HG02759 (cell line): ENCODE data around the gene KCNJ9.
"Not testable (repeated sequence)": the region's sequence is repeated elsewhere in the genome, so short reads cannot be mapped to it uniquely, and the experiment has no call there.

Experiments
- ATAC-seq: cut with Tn5 transposase; IDR thresholded peaks from one replicate; pipeline ENCODE4 v1.9.1; 2021; ENCODE audit warnings: mild to moderate bottlenecking, moderate library complexity; ENCODE audit not compliant: unreplicated experiment

The KCNJ9 gene

DNA sequence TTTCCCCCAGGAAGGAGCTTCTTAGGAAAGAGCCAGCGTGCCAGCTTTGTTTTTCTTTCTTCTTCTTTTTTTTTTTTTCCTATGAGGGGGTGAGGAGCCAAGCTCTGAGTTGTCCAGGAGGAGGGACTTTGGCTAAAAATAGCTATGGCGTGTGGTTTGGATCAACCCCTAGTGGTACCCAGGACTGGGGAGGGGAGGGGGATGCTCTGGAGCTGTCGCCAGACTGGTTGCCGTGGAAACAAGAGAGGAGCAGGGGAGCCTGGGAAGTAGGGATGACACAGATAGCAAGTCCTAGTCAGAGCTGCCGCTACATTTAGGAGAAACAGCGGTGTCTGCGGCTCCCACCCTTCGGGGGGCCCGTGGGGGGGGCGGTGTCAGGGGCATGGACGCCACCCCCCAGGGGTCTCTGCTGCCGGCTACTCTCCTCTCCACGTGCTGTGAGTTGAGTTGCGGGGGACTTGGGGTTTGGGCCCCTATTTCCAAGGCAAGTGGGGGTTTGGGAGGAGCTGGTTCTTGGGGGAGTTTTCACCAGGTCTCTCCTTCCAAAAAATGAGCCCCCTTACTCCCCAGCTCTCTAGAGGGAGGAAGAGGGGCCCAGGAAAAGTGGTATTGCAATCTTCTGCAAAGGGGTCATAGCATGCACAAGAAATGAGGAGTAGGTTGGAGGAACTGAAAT, at the start of gene KCNJ9:
Gene KCNJ9 (plus strand): TSS at position 278 of the 676 bp plus-strand sequence. CDS start 2,493 bp downstream, outside the sequence.
- no peak for ATAC-seq

DNA sequence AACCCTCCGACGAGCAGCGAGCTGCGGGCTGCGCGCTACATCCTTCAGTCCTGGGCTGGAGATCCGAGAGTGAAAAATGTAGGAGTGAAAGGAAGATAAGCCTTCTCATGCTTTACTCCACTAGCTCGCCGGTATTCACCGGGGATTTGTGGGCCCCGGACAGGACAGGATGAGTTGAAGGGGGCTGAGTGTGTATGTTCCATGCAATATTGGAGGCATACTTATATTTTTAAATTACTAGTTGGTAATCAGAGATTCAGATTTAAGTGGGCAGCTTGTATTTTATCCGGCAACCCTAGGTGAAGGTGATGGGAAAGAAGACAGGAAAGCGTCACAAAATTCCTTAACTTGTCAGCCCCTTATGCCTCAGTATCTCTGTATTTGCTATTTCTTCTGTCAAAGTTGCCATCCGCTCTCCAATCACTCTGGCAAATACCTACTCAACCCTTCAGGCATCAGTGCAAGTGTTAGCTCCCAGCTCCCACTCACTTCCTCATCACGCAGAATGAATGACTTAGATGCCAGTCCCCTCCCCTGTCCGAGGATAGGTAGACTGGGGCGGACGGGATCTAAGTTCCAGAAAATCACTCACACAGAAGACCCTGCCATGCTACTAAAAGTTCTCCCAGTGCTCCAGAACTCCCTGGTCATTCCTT, 49.0 kb upstream of the KCNJ9 start:
- no peak for ATAC-seq

- no peak for ATAC-seq
These were observed 40.9 kb upstream of the KCNJ9 start for GRCh38 chr1:160040476-160040875.

GRCh38 chr1:160043543-160043942, 37.8 kb upstream of the KCNJ9 start:
- ATAC-seq: no peak

DNA sequence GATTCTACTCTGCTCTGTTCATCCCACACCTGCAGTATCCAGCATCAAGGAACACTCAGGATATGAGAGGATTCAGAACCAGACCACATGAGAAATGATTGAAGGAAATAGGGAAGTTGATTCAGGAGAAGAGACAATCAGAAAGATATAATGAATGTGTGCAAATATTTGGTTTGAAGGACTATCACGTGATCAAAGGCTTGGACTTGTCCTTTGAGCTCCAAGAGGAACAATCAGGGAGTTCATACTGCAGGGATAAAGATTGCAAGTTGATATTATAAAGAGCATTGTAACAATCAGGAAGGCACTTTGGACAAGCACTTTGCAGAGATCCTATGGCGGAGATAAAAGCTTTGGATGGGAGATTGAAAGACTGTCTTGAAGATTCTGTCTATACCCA, 35.7 kb upstream of the KCNJ9 start:
- no peak for ATAC-seq

GRCh38 chr1:160046494-160047110, 34.7 kb upstream of the KCNJ9 start:
- peak; percentile 85 for ATAC-seq

- peak; percentile 29 for ATAC-seq
These were observed 34.0 kb upstream of the KCNJ9 start for GRCh38 chr1:160047111-160047991.

DNA sequence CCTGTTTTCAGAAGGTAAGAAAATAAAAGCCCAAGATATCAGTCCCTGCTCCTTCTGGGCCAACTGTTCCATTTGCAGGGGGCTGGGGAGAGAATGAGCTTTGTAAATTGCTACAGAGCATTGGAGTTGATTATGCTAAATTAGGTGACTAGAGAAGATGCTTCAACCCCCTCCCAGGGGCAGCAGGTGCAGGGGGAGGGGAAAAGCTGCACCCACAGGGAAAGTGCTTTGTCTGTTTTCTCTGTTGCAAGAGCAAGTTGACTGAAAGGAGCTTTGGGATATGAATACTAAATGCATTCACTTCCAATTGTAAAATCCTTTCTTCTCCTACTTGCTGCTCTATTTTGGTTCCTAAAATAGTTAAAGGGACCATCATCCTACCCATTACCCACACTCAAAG, 33.0 kb upstream of the KCNJ9 start:
- ATAC-seq: no peak

DNA sequence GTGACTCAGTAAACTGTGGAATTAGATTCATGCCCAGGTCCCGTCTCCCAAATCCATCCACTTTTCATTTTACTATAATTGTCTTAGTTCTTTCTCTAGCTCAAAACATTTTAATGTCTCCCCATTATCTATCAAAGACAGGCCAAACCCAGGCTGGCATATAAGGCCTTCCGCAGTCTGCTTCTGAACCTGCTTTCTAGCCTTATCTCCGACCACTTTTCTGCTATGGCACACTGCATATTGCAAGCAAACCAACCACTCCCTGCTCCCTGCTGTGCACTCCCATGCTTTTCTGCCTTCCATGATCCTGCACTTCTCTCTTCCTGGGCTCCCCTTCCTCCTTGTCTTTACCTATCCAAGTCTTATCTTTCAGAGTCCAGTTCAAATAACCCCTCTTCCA, 32.2 kb upstream of the KCNJ9 start:
- ATAC-seq: no peak

- not testable (repeated sequence) for ATAC-seq
These were observed 31.2 kb upstream of the KCNJ9 start for GRCh38 chr1:160050182-160050581.

DNA sequence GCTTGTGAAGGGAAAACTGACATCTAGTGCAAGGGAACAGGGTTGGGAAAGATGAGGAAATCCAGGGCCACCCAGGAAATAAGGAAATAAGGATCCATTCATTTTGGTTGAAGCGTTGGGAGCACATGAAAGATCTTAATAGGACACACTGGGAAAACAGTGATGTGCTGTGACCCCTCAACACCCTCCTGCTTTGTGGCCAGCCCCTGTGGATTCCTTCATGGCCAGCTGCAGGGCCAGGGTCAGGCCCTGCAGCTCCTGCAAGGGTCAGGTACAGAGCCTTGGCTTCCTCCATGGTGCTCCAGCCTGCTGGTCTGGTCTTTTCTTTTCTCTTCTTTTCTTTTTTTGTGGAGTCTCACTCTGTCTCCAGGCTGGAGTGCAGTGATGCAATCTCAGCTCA, 30.7 kb upstream of the KCNJ9 start:
- ATAC-seq: no peak

DNA sequence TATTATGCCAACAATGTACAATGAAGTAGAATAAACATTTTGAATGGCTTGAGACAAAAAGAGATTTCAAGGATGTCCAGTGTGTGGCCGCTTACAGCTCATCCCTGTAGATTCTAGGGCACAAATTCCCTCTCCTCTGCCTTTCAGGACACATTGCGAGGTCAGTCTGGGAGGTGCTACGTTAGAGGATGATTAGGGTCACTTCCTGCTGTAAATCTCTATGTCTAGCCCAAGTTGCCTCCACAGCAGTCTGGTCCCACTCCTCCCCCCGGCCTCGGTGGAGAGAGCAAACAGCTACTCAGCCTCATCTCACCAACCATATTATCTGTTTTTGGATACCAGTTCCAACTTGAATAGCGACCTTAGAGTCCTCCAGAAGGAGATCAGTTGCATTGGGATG, 28.4 kb upstream of the KCNJ9 start:
- no peak for ATAC-seq

DNA sequence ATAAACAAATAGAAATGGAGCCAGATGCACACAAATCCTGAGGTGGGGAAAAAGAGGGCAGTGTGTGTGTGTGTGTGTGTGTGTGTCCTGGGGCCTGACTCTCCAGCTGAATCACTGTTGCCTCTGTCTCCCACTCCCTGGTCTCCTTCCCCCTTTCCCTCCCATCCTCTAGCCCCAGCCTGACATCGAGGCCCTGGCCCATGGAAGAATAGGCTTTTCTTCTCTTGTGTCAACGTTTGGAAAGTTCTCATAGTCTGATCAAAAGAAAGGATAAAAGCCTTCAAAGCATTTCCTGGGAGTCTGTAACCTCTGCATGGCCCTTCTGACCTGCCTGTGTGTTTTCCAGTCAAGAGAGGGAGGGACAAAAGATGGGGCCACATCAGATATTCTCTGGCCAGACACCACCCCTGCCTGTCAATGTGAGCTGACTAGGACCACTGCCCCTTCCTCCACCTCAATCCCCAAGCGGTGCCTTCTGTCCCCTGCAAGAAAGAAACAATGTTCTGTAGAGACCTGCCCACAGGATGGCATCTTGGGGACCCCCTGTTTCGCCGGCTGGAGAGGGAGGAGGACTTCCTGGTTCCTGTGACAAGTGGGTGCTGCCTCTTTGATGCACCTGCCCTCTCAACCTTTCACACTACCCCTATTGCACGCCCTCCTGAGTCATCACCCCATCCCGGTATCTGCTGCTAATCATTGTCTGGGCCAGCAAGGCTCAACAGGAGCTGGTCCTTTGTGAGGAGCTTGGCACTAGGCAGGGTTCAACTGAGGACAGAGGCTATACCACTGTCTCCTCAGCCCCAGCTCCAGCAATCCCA, 27.6 kb upstream of the KCNJ9 start:
- no peak for ATAC-seq

DNA sequence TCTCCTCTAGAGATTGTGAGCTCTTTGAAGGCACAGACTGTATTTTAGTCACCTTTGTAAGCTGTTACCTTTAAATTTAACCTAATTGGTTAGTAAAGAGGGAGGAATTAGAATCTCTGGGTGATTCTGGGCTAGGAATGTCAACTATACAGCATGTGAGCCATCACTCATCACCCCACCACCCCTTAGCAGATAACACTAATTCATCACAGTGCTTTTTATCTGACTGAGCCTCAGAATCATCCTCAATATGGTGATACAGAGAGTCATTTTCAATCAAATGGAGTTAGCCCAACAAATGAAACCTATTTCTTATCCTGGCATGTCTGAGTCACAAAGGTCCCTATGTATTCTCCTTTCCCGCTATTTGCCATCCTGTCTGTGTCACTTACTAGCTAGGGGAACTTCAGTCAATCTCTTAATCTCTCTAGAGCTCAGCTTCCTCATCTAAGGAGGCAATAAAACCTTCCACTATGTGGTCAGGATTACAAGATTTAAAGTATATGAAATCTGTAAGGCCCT, 24.6 kb upstream of the KCNJ9 start:
- ATAC-seq: no peak

DNA sequence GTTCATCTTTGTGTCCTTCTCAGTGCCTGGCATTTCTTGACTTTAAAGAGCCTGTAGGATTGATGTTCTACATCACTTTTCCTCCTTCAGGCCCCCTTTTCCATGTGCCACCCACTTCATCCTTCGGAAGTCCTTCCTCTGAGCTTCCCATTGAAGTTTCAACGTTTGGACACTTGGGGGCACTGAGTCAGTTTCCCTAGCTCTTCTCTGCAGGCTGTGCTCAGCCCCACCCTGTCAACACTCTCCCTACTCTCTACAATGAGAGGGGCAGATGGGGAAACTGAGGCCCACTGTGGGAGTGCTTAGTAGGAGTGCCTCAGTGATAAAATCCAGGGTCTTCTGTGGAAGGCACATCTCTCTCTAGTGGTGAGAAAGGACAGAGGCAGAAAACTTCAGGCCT, 23.3 kb upstream of the KCNJ9 start:
- no peak for ATAC-seq

DNA sequence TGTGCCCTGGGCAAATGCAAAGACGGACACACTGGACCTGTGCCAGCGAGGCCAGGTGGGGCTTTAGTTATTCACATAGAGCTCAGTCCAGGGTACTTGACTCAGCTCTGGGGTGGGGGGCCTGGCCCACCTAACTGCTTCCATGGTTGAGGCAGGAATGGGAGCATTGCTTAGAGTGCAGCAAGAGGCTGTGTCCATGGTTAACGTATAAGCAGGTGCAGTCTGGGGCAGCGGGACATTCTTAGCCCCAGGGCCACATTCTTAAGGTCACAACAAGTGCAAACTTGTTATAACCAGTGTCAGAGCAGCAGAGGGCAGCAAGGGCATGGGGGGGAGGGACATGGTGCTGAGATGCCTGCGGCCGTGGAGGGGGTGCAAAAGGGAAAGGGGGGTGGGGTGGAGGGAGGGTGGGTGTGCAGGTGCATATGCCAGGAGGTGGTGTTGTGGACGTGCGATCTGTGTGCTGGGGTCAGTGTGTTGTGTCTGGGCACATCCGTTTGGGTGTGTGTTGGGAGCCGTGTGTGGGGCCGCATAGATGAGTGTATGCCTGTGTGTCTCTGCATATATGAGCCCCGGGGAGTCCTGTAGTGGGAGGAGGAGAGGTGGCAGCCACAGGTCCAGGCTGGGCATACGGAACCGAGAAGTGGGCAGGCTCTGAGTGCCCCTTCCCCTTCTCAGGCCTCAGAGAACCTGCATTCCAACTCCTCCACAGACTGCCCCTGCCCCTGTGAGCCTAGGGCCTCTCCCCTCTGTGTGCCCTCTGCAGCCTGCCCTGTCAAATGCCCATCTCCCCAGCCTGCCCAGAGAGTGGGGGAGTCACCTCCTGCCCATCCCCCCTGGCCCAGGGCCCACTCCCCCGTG, 19.7 kb upstream of the KCNJ9 start:
- no peak for ATAC-seq

DNA sequence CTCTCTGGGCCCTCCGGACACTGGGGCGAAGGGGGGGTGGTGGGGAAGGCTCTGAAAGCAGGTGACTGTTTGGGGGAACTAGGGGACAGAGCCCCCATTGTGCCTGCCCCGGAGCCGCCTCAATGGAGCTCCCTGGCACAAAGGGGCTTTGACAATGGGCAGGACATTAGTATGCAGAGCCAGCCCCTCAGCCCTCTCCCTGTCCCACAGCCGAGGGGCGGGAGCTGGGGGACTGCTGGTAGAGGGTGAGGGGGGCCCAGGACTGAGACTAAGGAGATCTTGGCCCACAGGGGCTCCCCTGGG, 19.2 kb upstream of the KCNJ9 start:
- no peak for ATAC-seq

DNA sequence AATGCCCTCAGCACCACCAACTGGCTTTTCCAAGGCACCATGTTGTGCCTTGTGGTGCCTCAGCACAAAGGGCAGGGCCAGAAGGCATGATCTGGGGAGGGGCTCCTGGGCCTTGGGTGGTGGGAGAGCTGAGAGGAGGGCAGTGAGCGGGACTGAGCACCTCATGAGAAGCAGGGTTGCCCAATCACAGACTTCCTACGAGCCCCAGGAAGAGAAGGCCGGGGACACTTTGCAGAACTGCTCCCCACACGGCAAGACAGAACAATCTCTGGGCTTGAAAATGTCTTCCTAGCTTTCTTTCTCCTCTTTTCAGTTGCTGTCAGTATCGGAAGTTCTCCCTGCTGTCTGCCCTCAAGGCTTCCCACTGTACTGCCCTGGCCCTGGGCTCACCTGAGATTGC, 18.2 kb upstream of the KCNJ9 start:
- ATAC-seq: no peak

- ATAC-seq: no peak
These were observed 17.2 kb upstream of the KCNJ9 start for GRCh38 chr1:160064164-160064563.

DNA sequence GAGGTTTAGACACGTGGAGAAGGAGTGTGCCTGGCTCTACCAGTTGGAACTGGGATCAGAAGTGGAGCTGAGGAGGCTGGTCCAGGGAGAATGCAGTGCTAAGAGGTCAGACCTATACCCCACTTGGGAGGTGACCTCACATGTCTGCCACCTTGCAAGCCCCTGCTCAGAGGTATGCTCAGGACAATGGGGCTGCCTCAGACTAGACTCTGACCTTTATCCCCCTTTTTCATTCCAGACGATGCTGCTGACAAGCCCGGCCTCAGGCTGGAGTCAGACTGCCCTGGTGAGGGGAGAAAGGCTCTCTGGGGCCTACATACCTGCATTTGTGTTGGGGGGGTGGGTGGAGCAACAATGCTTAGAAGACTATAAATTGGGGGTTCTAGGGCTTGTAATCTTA, 16.6 kb upstream of the KCNJ9 start:
- ATAC-seq: no peak
